Testis (tissue), 3 donors: ENCODE results near the gene BACE1-AS. TPM values are rescaled to one million over a fixed set of nuclear protein-coding genes. Genes with fewer than 3 reads are reported as not detected.

Experiments
- DNase-seq: peaks from one replicate; pipeline ENCODE4 v3.0.0-alpha.2; 2019
- H3K27ac ChIP-seq, 2 donors: fragments of 200-600 bp; sonication (generic); one replicate each; pipeline ENCODE4 v1.5.1; 2019
- H3K27me3 ChIP-seq: fragments of 200-600 bp; sonication (generic); one replicate; pipeline ENCODE4 v1.5.1; 2019
- H3K36me3 ChIP-seq: fragments of 200-600 bp; sonication (generic); one replicate; pipeline ENCODE4 v1.5.1; 2017; ENCODE audit warnings: low read depth; ENCODE audit errors: missing control alignments
- H3K4me1 ChIP-seq: fragments of 200-600 bp; sonication (generic); one replicate; pipeline ENCODE4 v1.5.1; 2019
- H3K4me3 ChIP-seq, 2 donors: fragments of 200-600 bp; sonication (generic); one replicate each; pipeline ENCODE4 v1.5.1; 2017 to 2019
- H3K9me3 ChIP-seq: fragments of 200-600 bp; sonication (generic); one replicate; pipeline ENCODE4 v1.5.1; 2017
- POLR2A ChIP-seq: fragments of 450-650 bp; IDR thresholded peaks from one replicate; pipeline ENCODE4 v1.6.1; 2017; ENCODE audit warnings: antibody characterized with exemption, mild to moderate bottlenecking, moderate library complexity
- WGBS, 2 donors: methylation state at CpG; one replicate each; pipeline ENCODE4 v1.1.5; 2018; 5-methylcytosine and 5-hydroxymethylcytosine counted together
- intact Hi-C: fragments of 100-400 bp; cut with DNase I; formaldehyde crosslinking; loops from one replicate; pipeline ENCODE4 v1.15.1; 2023; ENCODE audit warnings: low total_unique reads
- polyA plus RNA-seq: library from polyadenylated mRNA; stranded (reverse); fragments of 350-450 nt; fragmentation: Illumina TruSeq; extraction: RNeasy Lipid Tissue Mini Kit (QIAGEN cat#74804); gene quantifications from one replicate; pipeline ENCODE4 v1.2.3, GENCODE V29; 2014; ENCODE audit warnings: low read depth, low replicate concordance; ENCODE audit not compliant: insufficient read depth
- total RNA-seq, 2 donors: library from RNA; depleted of rRNA; stranded (reverse); fragments of >200 nt; gene quantifications; one replicate each; pipeline ENCODE4 v1.2.3, GENCODE V29; 2016
- TF ChIP-seq, protein P1 (sequence below), 3 experiments: fragments of 450-650 bp in 2 of 3; fragments of 200-600 bp in 1 of 3; sonication (generic) in 1 of 3; IDR thresholded peaks; one replicate each; pipeline ENCODE4 v1.5.1; 2016 to 2019; ENCODE audit warnings: antibody characterized with exemption in 3 of 3, mild to moderate bottlenecking in 2 of 3, moderate library complexity in 1 of 3

The BACE1-AS gene
- total and polyA plus RNA-seq, 3 donors from 2014 or later = 11.2 to 17.9 (median 13.8) TPM

DNA sequence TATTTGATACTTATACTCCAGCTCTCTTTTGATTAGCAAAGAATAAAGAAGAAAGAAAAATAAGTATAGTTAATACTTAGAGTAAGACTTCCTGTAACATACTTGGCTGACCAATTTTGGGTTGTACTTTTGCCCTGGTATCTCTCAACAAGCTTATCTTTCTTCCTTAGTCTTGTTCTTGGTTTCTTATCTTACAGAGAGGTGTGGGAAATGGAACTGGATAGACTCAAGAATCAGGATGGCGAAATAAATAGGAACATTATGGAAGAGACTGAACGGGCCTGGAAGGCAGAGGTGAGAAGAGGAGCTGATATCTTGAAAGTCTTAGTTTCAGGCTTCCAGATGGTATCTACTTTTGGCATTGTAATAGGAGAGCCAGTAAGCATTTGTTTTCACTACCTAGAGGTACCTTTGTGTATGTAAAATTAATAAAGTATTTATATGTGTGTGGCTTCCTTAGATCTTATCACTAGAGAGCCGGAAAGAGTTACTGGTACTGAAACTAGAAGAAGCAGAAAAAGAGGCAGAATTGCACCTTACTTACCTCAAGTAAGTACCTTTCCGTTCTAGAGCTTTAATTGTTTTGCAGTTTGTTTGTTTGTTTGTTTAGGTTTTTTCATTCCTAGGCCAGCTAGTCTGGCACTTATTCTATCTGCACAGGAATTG is 11.3 kb upstream of the BACE1-AS start:
- no peak for TF ChIP-seq POLR2A
- TF ChIP-seq, protein P1, sequence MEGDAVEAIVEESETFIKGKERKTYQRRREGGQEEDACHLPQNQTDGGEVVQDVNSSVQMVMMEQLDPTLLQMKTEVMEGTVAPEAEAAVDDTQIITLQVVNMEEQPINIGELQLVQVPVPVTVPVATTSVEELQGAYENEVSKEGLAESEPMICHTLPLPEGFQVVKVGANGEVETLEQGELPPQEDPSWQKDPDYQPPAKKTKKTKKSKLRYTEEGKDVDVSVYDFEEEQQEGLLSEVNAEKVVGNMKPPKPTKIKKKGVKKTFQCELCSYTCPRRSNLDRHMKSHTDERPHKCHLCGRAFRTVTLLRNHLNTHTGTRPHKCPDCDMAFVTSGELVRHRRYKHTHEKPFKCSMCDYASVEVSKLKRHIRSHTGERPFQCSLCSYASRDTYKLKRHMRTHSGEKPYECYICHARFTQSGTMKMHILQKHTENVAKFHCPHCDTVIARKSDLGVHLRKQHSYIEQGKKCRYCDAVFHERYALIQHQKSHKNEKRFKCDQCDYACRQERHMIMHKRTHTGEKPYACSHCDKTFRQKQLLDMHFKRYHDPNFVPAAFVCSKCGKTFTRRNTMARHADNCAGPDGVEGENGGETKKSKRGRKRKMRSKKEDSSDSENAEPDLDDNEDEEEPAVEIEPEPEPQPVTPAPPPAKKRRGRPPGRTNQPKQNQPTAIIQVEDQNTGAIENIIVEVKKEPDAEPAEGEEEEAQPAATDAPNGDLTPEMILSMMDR (IDR thresholded peaks at IDR 0.05) = no peak
- Histone ChIP-seq H3K36me3 (no peaks in the 10 kb centered on the region), H3K27ac (no peak overlapping the region), H3K27me3 (no peaks in the 10 kb centered on the region), H3K4me1 (no peaks in the 10 kb centered on the region), H3K9me3 (no peaks in the 10 kb centered on the region), H3K4me3 (no peak overlapping the region)
- intact Hi-C loops = no loop called here
- DNase-seq = no peak
- WGBS, 2 donors = 73 to 76% methylated on average over 4 of the region's 4 CpGs

DNA sequence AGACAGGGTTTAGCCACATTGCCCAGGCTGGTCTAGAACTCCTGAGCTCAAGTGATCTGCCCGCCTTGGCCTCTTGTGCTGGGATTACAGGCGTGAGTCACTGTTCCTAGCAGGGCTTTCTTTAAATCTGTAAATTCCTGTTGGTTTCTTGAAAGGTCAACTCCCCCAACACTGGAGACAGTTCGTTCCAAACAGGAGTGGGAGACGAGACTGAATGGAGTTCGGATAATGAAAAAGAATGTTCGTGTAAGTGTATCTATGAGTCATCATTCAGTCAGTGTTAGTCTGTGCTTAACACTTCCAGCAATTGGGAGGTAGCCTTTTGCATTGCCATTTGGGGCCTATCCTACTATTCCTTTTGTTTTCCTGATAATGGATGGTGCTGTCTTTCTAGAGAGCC is 10.0 kb upstream of the BACE1-AS start:
- Histone ChIP-seq H3K36me3 (no peaks in the 10 kb centered on the region), H3K4me3 (no peak overlapping the region), H3K27ac (no peak overlapping the region), H3K27me3 (no peaks in the 10 kb centered on the region), H3K4me1 (no peaks in the 10 kb centered on the region), H3K9me3 (no peaks in the 10 kb centered on the region)
- DNase-seq = peak; percentile 49
- TF ChIP-seq POLR2A = no peak
- TF ChIP-seq, protein P1 (IDR thresholded peaks at IDR 0.05) = no peak
- intact Hi-C loops = no loop called here
- 45 to 59% methylated on average over 6 of the region's 6 CpGs for WGBS, 2 donors

DNA sequence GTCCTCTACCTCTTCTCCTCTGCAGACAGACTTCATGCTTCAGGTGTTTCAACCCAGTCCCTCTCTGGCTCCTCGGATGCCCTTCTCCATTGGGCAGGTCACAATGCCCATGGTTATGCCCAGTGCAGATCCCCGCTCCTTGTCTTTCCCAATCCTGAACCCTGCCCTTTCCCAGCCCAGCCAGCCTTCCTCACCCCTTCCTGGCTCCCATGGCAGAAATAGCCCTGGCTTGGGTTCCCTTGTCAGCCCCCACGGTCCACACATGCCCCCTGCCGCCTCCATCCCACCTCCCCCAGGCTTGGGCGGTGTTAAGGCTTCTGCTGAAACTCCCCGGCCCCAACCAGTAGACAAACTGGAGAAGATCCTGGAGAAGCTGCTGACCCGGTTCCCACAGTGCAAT is 9.3 kb upstream of the BACE1-AS start:
- H3K9me3 ChIP-seq = no peaks in the 10 kb centered on the region
- no peaks in the 10 kb centered on the region for H3K4me1 ChIP-seq
- H3K36me3 ChIP-seq = no peaks in the 10 kb centered on the region
- no peak for TF ChIP-seq POLR2A
- TF ChIP-seq, protein P1 (IDR thresholded peaks at IDR 0.05) = no peak
- no peak for DNase-seq
- H3K27me3 ChIP-seq = no peaks in the 10 kb centered on the region
- H3K4me3 ChIP-seq = no peak overlapping the region
- WGBS, 2 donors = 96% methylated on average over 3 to 7 of the region's 7 CpGs
- H3K27ac ChIP-seq = no peak overlapping the region
- intact Hi-C loops = no loop called here

DNA sequence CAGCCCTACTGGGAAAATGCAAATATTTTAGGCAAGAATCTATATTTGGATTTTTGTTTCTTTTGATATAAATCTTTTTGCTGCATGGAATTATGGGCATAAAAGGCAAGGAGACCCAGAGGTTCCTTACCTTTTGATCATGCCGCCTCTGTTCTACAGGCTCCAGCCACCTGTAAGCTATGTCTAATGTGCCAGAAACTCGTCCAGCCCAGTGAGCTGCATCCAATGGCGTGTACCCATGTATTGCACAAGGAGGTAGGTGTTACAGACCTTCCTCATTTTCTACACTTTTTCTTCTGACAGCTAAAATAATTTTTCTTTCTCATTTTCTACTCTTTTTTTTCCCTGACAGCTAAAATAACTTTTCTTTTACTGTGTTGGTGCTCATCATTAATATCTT is 8.2 kb upstream of the BACE1-AS start:
- DNase-seq = no peak
- Histone ChIP-seq H3K27me3 (no peaks in the 10 kb centered on the region), H3K4me3 (no peak overlapping the region), H3K9me3 (no peaks in the 10 kb centered on the region), H3K36me3 (no peaks in the 10 kb centered on the region), H3K4me1 (no peaks in the 10 kb centered on the region), H3K27ac (no peak overlapping the region)
- no peak for TF ChIP-seq POLR2A
- TF ChIP-seq, protein P1 (IDR thresholded peaks at IDR 0.05) = no peak
- 92 to 98% methylated on average over 3 of the region's 3 CpGs for WGBS, 2 donors
- intact Hi-C loops = no loop called here

DNA sequence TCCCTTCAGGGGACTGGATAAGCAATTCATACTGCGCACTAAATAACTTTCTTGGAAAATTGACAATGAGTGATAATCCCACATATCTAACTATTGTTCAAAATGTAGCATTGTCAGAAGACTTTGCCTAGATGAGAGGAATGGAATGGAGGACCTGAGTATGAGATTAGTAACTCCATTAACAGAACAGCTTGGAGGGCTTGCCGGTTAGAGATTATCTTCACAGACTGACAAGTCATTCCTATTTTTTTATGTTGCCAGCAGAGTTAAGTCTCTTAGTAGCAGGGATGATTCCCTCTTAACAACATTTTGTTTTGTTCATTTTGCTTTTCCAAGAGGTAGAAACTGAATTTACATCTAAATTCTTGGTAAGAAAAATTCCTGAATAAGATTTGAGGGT is 7.1 kb upstream of the BACE1-AS start:
- no peak overlapping the region for H3K4me3 ChIP-seq
- H3K27ac ChIP-seq = no peak overlapping the region
- no peak for DNase-seq
- no peaks in the 10 kb centered on the region for H3K27me3 ChIP-seq
- intact Hi-C loops = no loop called here
- no peaks in the 10 kb centered on the region for H3K36me3 ChIP-seq
- H3K9me3 ChIP-seq = no peaks in the 10 kb centered on the region
- TF ChIP-seq, protein P1 (IDR thresholded peaks at IDR 0.05) = no peak
- TF ChIP-seq POLR2A = no peak
- 77 to 80% methylated on average over 2 of the region's 2 CpGs for WGBS, 2 donors
- no peaks in the 10 kb centered on the region for H3K4me1 ChIP-seq
